Heart left ventricle (tissue), 16 donors: ENCODE results near the gene VPS13C. TPM values are rescaled to one million over a fixed set of nuclear protein-coding genes. Genes with fewer than 3 reads are reported as not detected.

Experiments
- ATAC-seq, 4 donors: fragments of 200-7000 bp; cut with Tn5 transposase; one replicate each; pipeline ENCODE4 v1.9.1; 2020 to 2022; ENCODE audit warnings: moderate library complexity in 4 of 4, mild to moderate bottlenecking in 3 of 4, moderate number of reproducible peaks in 1 of 4
- DNase-seq, 5 donors: peaks; one replicate each; pipeline ENCODE4 v3.0.0-alpha.2; 2020
- H3K27ac ChIP-seq, 12 donors: fragments of 200-600 bp; sonication (generic) in 4 of 12; one replicate each; pipeline versions ENCODE4 v1.5.0 to v1.8.0; 2016 to 2022; ENCODE audit warnings: mild to moderate bottlenecking in 2 of 12
- H3K27me3 ChIP-seq, 9 donors: fragments of 200-600 bp; sonication (generic) in 2 of 9; one replicate each; pipeline versions ENCODE4 v1.5.1 to v1.8.0; 2016 to 2022; ENCODE audit warnings: mild to moderate bottlenecking in 3 of 9
- H3K36me3 ChIP-seq, 9 donors: fragments of 200-600 bp; sonication (generic) in 2 of 9; one replicate each; pipeline versions ENCODE4 v1.5.0 to v1.8.0; 2018 to 2022; ENCODE audit warnings: mild to moderate bottlenecking in 2 of 9
- H3K4me1 ChIP-seq, 12 donors: fragments of 200-600 bp; sonication (generic) in 4 of 12; one replicate each; pipeline versions ENCODE4 v1.5.0 to v1.8.0; 2016 to 2022; ENCODE audit warnings: mild to moderate bottlenecking in 3 of 12
- H3K4me3 ChIP-seq, 12 donors: fragments of 200-600 bp; sonication (generic) in 4 of 12; one replicate each; pipeline versions ENCODE4 v1.5.0 to v1.8.0; 2017 to 2022; ENCODE audit warnings: mild to moderate bottlenecking in 9 of 12, moderate library complexity in 4 of 12
- H3K9me3 ChIP-seq, 12 donors: fragments of 200-600 bp; sonication (generic) in 4 of 12; one replicate each; pipeline versions ENCODE4 v1.5.0 to v1.8.0; 2016 to 2022; ENCODE audit warnings: mild to moderate bottlenecking in 1 of 12
- POLR2A ChIP-seq, 2 donors: fragments of 450-650 bp; IDR thresholded peaks; one replicate each; pipeline ENCODE4 v1.6.1; 2017; ENCODE audit warnings: antibody characterized with exemption in 2 of 2, mild to moderate bottlenecking in 2 of 2, moderate library complexity in 2 of 2
- WGBS, 4 donors: extraction: QIAGEN DNeasy Blood & Tissue Kit in 2 of 4; methylation state at CpG; one replicate each; pipeline versions ENCODE4 v1.1.5 to v1.1.7; 2013 to 2018; 5-methylcytosine and 5-hydroxymethylcytosine counted together
- intact Hi-C, 10 donors: fragments of 100-400 bp; cut with DNase I; formaldehyde crosslinking; loops; one replicate each; pipeline versions ENCODE4 v1.11.1 to v1.14.2; 2022
- polyA plus RNA-seq, 2 donors: library from polyadenylated mRNA; stranded (reverse); fragments of 200-250 nt; gene quantifications; one replicate each; pipeline ENCODE4 v1.2.3, GENCODE V29; 2013
- total RNA-seq, 9 donors: library from RNA; depleted of rRNA in 2 of 9; stranded (reverse); fragments of >200 nt in 2 of 9; fragmentation: NEBNext Ultra II Directional in 3 of 9; extraction: Animal tissue kit (Norgen Biotek cat#: 25700) in 3 of 9; gene quantifications; one replicate each; pipeline versions ENCODE4 v1.1.0 to v1.2.4, GENCODE V29; 2016 to 2023
- TF ChIP-seq, protein P1 (sequence below), 12 donors: fragments of 200-600 bp; sonication (generic) in 4 of 12; IDR thresholded peaks; one replicate each; pipeline versions ENCODE4 v1.5.0 to v1.8.0; 2018 to 2022; ENCODE audit warnings: antibody characterized with exemption in 12 of 12, mild to moderate bottlenecking in 5 of 12
- donor health status: ischemic (EF 13 %, LVEDD 7.1; RV severe dilation, severe dysfunction).
- donor health status: healthy with polysubstance abuse.
- donor health status: DM: no; HTN: yes; CAD: no.
- donor health status: DM: no; HTN: no; CAD: no.
- donor health status: ischemic (EF 25% LVEDD 6.9; RV normal size, moderate dysfunction).
- donor health status: ischemic (EF 25% LVEDD 5.7; RV mildly dilated, moderate dysfunction).
- donor health status: healthy.
- donor health status: DM: yes; HTN: yes; CAD: no.
- donor health status: ischemic (EF 35%, LVEDD 5.7; RV mildly dilated, moderate dysfunction).
- donor health status: nonischemic (EF 11% LVEDD 7.7; RV severe dilation, severe dysfunction).
- donor health status: DM: yes; HTN: yes; CAD: no.
- donor health status: PGD.
- donor health status: ischemic (EF 29% LVEDD 5.4; RV normal size, mild dysfunction).
- donor health status: nonischemic (EF 23%, LVEDD 6.1; RV moderate dilation, normal function).

VPS13C gene
- total and polyA plus RNA-seq, 11 donors: 9.8 to 70.1 (median 36.5) TPM

DNA sequence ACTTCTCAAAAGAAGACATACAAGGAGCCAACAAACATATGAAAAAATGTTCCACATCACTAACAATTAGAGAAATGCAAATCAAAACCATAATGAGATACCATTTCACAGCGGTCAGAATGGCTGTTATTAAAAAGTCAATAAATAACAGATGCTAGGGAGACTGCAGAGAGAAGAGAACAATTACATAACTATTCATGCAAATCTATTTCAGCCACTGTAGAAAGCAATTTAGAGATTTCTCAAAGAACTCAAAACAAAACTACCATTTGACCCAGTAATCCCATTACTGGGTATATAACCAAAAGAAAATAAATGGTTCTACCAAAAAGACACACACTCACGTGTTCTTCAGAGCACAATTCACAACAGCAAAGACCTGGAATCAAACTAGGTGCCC lies 116.3 kb downstream of the VPS13C start:
- no peak for ATAC-seq
- no peaks in the 10 kb centered on the region for H3K4me1 ChIP-seq
- intact Hi-C loops: no loop called here
- TF ChIP-seq POLR2A (IDR thresholded peaks at IDR 0.05): no peak
- TF ChIP-seq, protein P1, sequence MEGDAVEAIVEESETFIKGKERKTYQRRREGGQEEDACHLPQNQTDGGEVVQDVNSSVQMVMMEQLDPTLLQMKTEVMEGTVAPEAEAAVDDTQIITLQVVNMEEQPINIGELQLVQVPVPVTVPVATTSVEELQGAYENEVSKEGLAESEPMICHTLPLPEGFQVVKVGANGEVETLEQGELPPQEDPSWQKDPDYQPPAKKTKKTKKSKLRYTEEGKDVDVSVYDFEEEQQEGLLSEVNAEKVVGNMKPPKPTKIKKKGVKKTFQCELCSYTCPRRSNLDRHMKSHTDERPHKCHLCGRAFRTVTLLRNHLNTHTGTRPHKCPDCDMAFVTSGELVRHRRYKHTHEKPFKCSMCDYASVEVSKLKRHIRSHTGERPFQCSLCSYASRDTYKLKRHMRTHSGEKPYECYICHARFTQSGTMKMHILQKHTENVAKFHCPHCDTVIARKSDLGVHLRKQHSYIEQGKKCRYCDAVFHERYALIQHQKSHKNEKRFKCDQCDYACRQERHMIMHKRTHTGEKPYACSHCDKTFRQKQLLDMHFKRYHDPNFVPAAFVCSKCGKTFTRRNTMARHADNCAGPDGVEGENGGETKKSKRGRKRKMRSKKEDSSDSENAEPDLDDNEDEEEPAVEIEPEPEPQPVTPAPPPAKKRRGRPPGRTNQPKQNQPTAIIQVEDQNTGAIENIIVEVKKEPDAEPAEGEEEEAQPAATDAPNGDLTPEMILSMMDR (IDR thresholded peaks at IDR 0.05): no peak
- no peak overlapping the region for H3K27ac ChIP-seq
- DNase-seq: no peak
- 92 to 99% (median 96%) methylated on average over 2 of the region's 2 CpGs for WGBS, 4 donors
- H3K9me3 ChIP-seq: peaks cover 0 to 14% (median 0%) of the 10 kb centered on the region in 12 donors
- H3K27me3 ChIP-seq: no peaks in the 10 kb centered on the region
- no peak overlapping the region for H3K4me3 ChIP-seq
- H3K36me3 ChIP-seq: peaks cover 0 to 95% (median 85%) of the 10 kb centered on the region in 9 donors

DNA sequence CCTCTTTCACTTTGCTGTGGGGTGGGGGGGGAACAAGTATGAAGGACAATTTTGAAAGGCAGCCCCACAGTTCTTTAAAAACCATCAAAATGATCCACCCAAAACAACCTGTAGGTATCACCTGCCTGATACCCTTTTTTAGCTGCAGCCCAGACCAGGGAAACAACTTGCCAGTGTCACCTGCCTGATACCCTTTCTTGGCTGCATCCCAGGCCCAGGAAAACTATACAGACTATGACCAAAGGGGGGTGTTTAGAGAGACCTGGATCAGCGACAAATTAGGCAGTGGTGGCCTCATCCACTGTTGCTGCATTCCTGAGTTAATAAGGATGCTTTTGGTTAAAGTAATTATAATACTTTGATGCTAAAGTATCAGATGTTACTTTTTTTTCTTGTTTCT lies 122.0 kb downstream of the VPS13C start:
- H3K27me3 ChIP-seq: no peaks in the 10 kb centered on the region
- ATAC-seq: no peak
- DNase-seq: no peak
- H3K27ac ChIP-seq: no peak overlapping the region
- WGBS, 4 donors: 85 to 95% (median 91%) methylated on average over 1 of the region's 1 CpG
- H3K4me3 ChIP-seq: no peak overlapping the region
- no peaks in the 10 kb centered on the region for H3K4me1 ChIP-seq
- TF ChIP-seq, protein P1 (IDR thresholded peaks at IDR 0.05): no peak
- no peak for TF ChIP-seq POLR2A (IDR thresholded peaks at IDR 0.05)
- intact Hi-C loops: no loop called here
- peaks cover 0 to 72% (median 45%) of the 10 kb centered on the region in 9 donors for H3K36me3 ChIP-seq
- peaks cover 0 to 2% (median 0%) of the 10 kb centered on the region in 12 donors for H3K9me3 ChIP-seq

DNA sequence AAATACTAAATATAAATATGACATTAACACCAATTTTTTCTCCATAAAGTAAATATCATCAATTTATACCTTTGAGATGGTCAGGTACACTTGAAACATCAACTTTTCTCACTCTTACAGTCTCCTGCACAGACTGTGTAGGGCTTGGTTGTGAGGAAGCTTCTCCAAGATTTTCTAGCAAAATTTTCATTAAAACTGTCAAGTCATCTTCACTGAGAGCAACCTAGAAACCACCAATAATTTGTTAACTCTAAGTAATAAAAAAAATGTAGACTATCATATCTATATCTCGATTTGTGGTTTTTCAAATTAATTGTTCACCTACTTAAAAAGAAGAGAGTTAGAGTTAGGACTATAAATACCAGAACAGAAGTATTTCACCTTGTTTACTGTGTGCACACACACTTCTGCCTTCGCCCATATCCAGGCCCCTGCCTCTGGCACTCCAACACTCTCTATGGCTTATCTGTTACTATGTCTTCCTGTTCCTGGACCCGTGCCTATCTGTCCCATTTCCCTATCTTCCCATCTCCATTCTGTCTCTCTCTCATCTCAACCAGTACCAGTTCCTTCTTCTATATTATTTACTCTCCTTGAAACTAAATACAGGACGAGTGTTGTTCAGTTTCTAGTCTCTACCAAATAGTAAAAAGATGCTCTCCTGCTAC lies 123.6 kb downstream of the VPS13C start:
- no peaks in the 10 kb centered on the region for H3K9me3 ChIP-seq
- TF ChIP-seq, protein P1 (IDR thresholded peaks at IDR 0.05): no peak
- no peak for TF ChIP-seq POLR2A (IDR thresholded peaks at IDR 0.05)
- DNase-seq (no peak), ATAC-seq (no peak)
- intact Hi-C loops: no loop called here
- no peaks in the 10 kb centered on the region for H3K27me3 ChIP-seq
- no peak overlapping the region for H3K4me3 ChIP-seq
- H3K27ac ChIP-seq: no peak overlapping the region
- H3K4me1 ChIP-seq: no peaks in the 10 kb centered on the region
- H3K36me3 ChIP-seq: peaks cover 0 to 78% (median 54%) of the 10 kb centered on the region in 9 donors
- 70 to 79% (median 76%) methylated on average over 4 of the region's 4 CpGs for WGBS, 4 donors

DNA sequence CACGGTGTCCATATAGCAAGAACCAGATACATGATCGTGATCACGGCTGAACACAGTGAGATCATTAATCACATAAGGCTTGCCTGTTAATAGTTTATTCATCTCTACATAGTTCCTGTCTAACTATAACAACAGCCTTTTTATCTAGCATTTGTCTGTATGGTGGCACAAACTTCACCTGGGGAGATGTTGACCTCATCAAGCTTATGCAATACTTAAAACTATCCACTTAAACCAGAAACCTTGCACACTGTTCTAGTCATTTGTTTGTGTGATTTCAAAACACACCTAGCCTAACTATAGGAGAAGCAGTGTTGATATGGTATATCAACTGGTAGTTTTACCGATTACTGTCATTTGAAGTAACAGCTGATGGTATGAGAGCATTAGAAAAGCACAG lies 124.8 kb downstream of the VPS13C start:
- Histone ChIP-seq H3K4me1 (peaks cover 0 to under 1% (median 0%) of the 10 kb centered on the region in 12 donors), H3K36me3 (peaks cover 0 to 77% (median 54%) of the 10 kb centered on the region in 9 donors), H3K4me3 (no peak overlapping the region), H3K27me3 (no peaks in the 10 kb centered on the region), H3K27ac (no peak overlapping the region), H3K9me3 (no peaks in the 10 kb centered on the region)
- DNase-seq (no peak), ATAC-seq (no peak)
- TF ChIP-seq, protein P1 (IDR thresholded peaks at IDR 0.05): no peak
- TF ChIP-seq POLR2A (IDR thresholded peaks at IDR 0.05): no peak
- intact Hi-C loops: no loop called here
- 96 to 99% (median 96%) methylated on average over 4 of the region's 4 CpGs for WGBS, 4 donors
